H1 (cell line): ENCODE results near the gene TTPAL. TPM values are rescaled to one million over a fixed set of nuclear protein-coding genes. Genes with fewer than 3 reads are reported as not detected.

Source experiments
- CTCF ChIA-PET: fragments of 300-600 bp; sonication (Branson Sonifier 250); formaldehyde crosslinking; loops from one replicate; lab custom pipeline; 2021; ENCODE audit not compliant: partially characterized antibody; lab: Charles Lee
- POLR2A ChIA-PET: fragments of 300-600 bp; sonication (Branson Sonifier 250); formaldehyde crosslinking; loops from one replicate; lab custom pipeline; 2021; ENCODE audit warnings: inconsistent platforms; ENCODE audit not compliant: partially characterized antibody; lab: Charles Lee
- DNase-seq, 2 experiments: peaks; one replicate each; pipeline versions ENCODE4 v3.0.0 to v3.0.0-alpha.2; 2010 to 2022; ENCODE audit warnings: low spot score in 2 of 2, low read depth in 1 of 2, mixed read lengths in 1 of 2
- FAIRE-seq: peaks from 2 replicates; lab custom pipeline; 2011; peaks lifted over from hg19 to GRCh38; lab: Jason Lieb, UNC
- H2AFZ ChIP-seq: 2 replicates; pipeline ENCODE4 v1.8.1; 2012; ENCODE audit warnings: low read length, inconsistent platforms
- H2AK5ac ChIP-seq: 2 replicates; pipeline ENCODE4 v1.6.1; 2013; ENCODE audit warnings: low read depth, low read length
- H2BK120ac ChIP-seq: replicated peaks from 2 replicates; pipeline ENCODE3; 2013; ENCODE audit warnings: low read depth, low read length, inconsistent platforms
- H2BK12ac ChIP-seq: 2 replicates; pipeline ENCODE4 v1.6.1; 2013; ENCODE audit warnings: low read depth, low read length
- H2BK15ac ChIP-seq: 2 replicates; pipeline ENCODE4 v1.6.1; 2013; ENCODE audit warnings: low read length
- H2BK20ac ChIP-seq: 2 replicates; pipeline ENCODE4 v1.6.1; 2013; ENCODE audit warnings: low read length
- H2BK5ac ChIP-seq: 2 replicates; pipeline ENCODE4 v1.6.1; 2013; ENCODE audit warnings: low read depth, low read length
- H3K14ac ChIP-seq: 2 replicates; pipeline ENCODE4 v1.6.1; 2013; ENCODE audit warnings: inconsistent platforms; ENCODE audit not compliant: insufficient read length
- H3K18ac ChIP-seq: 2 replicates; pipeline ENCODE4 v1.6.1; 2013; ENCODE audit warnings: low read length; ENCODE audit errors: extremely low read depth
- H3K23ac ChIP-seq: 2 replicates; pipeline ENCODE4 v1.6.1; 2013; ENCODE audit warnings: inconsistent platforms; ENCODE audit not compliant: insufficient read length
- H3K23me2 ChIP-seq: 2 replicates; pipeline ENCODE4 v1.6.1; 2013; ENCODE audit warnings: low read depth, low read length
- H3K27ac ChIP-seq: 2 replicates; pipeline ENCODE4 v1.6.1; 2011; ENCODE audit warnings: low read depth, low read length, inconsistent platforms
- H3K27me3 ChIP-seq, 4 experiments: replicated peaks in 1 of 4; 1 replicate in 1 of 4; 2 replicates in 3 of 4; pipeline versions ENCODE4 v1.6.1 to v1.8.1; 2011 to 2013; ENCODE audit warnings: low read length in 3 of 4, mild to moderate bottlenecking in 3 of 4, inconsistent platforms in 2 of 4, mixed read lengths in 2 of 4, moderate library complexity in 1 of 4; ENCODE audit not compliant: control insufficient read depth in 3 of 4, insufficient read depth in 3 of 4; ENCODE audit errors: extremely low read depth in 1 of 4
- H3K36me3 ChIP-seq, 4 experiments: 2 replicates each; pipeline versions ENCODE4 v1.6.1 to v1.8.1; 2011 to 2013; ENCODE audit warnings: mild to moderate bottlenecking in 4 of 4, low read length in 3 of 4, moderate library complexity in 2 of 4, control low read depth in 1 of 4, inconsistent platforms in 1 of 4; ENCODE audit not compliant: insufficient read depth in 4 of 4, control insufficient read depth in 2 of 4
- H3K4ac ChIP-seq: replicated peaks from 2 replicates; pipeline ENCODE3; 2013; ENCODE audit warnings: low read length, low read depth, mixed read lengths, inconsistent platforms; ENCODE audit not compliant: insufficient read length
- H3K4me1 ChIP-seq, 4 experiments: replicated peaks in 1 of 4; 1 replicate in 1 of 4; 2 replicates in 3 of 4; pipeline versions ENCODE4 v1.6.1 to v1.8.1; 2011 to 2013; ENCODE audit warnings: low read length in 3 of 4, inconsistent platforms in 2 of 4, mixed read lengths in 1 of 4; ENCODE audit not compliant: insufficient read depth in 4 of 4, control insufficient read depth in 3 of 4
- H3K4me2 ChIP-seq, 2 experiments: 2 replicates each; pipeline versions ENCODE4 v1.6.1 to v1.8.1; 2011 to 2013; ENCODE audit warnings: low read depth in 2 of 2, low read length in 2 of 2, control low read depth in 1 of 2, inconsistent platforms in 1 of 2, mild to moderate bottlenecking in 1 of 2; ENCODE audit not compliant: insufficient read depth in 1 of 2
- H3K4me3 ChIP-seq, 4 experiments: fragments of 200-600, 300-600 bp in 1 of 4; sonication (generic), shearing (Covaris generic), sonication (Bioruptor Twin) in 1 of 4; 2 replicates each; pipeline versions ENCODE4 v1.5.1 to v1.8.1; 2011 to 2016; ENCODE audit warnings: low read length in 4 of 4, low read depth in 3 of 4, control low read depth in 2 of 4, inconsistent platforms in 2 of 4, mild to moderate bottlenecking in 2 of 4, mixed read lengths in 1 of 4, moderate library complexity in 1 of 4; ENCODE audit not compliant: insufficient read depth in 2 of 4; ENCODE audit errors: extremely low read depth in 1 of 4
- H3K56ac ChIP-seq: replicated peaks from 2 replicates; pipeline ENCODE3; 2013; ENCODE audit warnings: low read depth, mild to moderate bottlenecking, mixed read lengths, low read length, inconsistent platforms; ENCODE audit not compliant: insufficient read length
- H3K79me1 ChIP-seq: 2 replicates; pipeline ENCODE4 v1.6.1; 2013; ENCODE audit warnings: low read depth, low read length, control low read depth
- H3K79me2 ChIP-seq, 2 experiments: 2 replicates each; pipeline versions ENCODE4 v1.6.1 to v1.8.1; 2012 to 2013; ENCODE audit warnings: low read length in 2 of 2, mild to moderate bottlenecking in 2 of 2, inconsistent platforms in 1 of 2; ENCODE audit not compliant: insufficient read depth in 2 of 2, control insufficient read depth in 1 of 2
- H3K9ac ChIP-seq, 4 experiments: replicated peaks in 1 of 4; 1 replicate in 1 of 4; 2 replicates in 3 of 4; pipeline versions ENCODE4 v1.6.1 to v1.8.1; 2011 to 2013; ENCODE audit warnings: low read depth in 3 of 4, low read length in 3 of 4, control low read depth in 2 of 4, mild to moderate bottlenecking in 2 of 4, moderate library complexity in 2 of 4, inconsistent platforms in 1 of 4; ENCODE audit errors: extremely low read depth in 1 of 4
- H3K9me3 ChIP-seq, 2 experiments: 2 replicates each; pipeline versions ENCODE4 v1.6.1 to v1.8.1; 2012 to 2013; ENCODE audit warnings: mild to moderate bottlenecking in 2 of 2, moderate library complexity in 2 of 2, control low read depth in 1 of 2, inconsistent platforms in 1 of 2, low read depth in 1 of 2, low read length in 1 of 2, mixed read lengths in 1 of 2; ENCODE audit not compliant: insufficient read depth in 2 of 2
- H4K20me1 ChIP-seq, 2 experiments: replicated peaks in 1 of 2; 2 replicates each; pipeline versions ENCODE3 to v1.8.1; 2011 to 2013; ENCODE audit warnings: inconsistent platforms in 2 of 2, low read length in 2 of 2, mild to moderate bottlenecking in 1 of 2; ENCODE audit not compliant: insufficient read depth in 2 of 2, control insufficient read depth in 1 of 2
- H4K5ac ChIP-seq: 2 replicates; pipeline ENCODE4 v1.6.1; 2013; ENCODE audit warnings: low read length, low read depth, mixed read lengths, inconsistent platforms; ENCODE audit not compliant: insufficient read length
- H4K8ac ChIP-seq: 2 replicates; pipeline ENCODE4 v1.8.0; 2013; ENCODE audit warnings: mild to moderate bottlenecking, moderate library complexity, low read length, inconsistent platforms; ENCODE audit not compliant: insufficient read depth; ENCODE audit errors: extremely low read depth
- H4K91ac ChIP-seq: replicated peaks from 2 replicates; pipeline ENCODE3; 2013; ENCODE audit warnings: low read length, mixed read lengths, inconsistent platforms; ENCODE audit not compliant: insufficient read length
- WGBS, 2 experiments: shearing (Covaris generic) in 1 of 2; methylation state at CpG; one replicate each; pipeline versions ENCODE4 v1.1.6 to v1.1.7; 2013 to 2015; ENCODE audit warnings: low lambda C conversion rate in 2 of 2, mixed read lengths in 2 of 2, inconsistent platforms in 1 of 2, low coverage in 1 of 2, missing lambda C conversion rate in 1 of 2; ENCODE audit not compliant: insufficient replicate concordance in 2 of 2, insufficient coverage in 1 of 2, insufficient read length in 1 of 2; ENCODE audit errors: extremely low coverage in 1 of 2, missing lambda C conversion rate in 1 of 2; 5-methylcytosine and 5-hydroxymethylcytosine counted together
- polyA plus RNA-seq, 7 experiments: library from polyadenylated mRNA; depleted of rRNA in 3 of 7; stranded (reverse) in 5 of 7; unstranded in 2 of 7; fragments of >200 nt in 5 of 7; fragments of 200-250 nt in 2 of 7; gene quantifications; 1 replicate in 5 of 7; 2 replicates in 1 of 7; 4 replicates in 1 of 7; pipeline versions ENCODE4 v1.2.1 to v1.2.3, GENCODE V29; 2011 to 2013; ENCODE audit warnings: missing spikeins in 2 of 7, mixed read lengths in 2 of 7
- total RNA-seq: library from RNA; stranded (reverse); fragmentation: NEBNext Ultra II Directional; extraction: Animal tissue kit (Norgen Biotek cat#: 25700); gene quantifications from 2 replicates; pipeline ENCODE4 v1.2.1, GENCODE V29; 2021
- TF ChIP-seq, protein P1 (sequence below): IDR thresholded peaks from 2 replicates; pipeline ENCODE4 v1.6.1; 2011; ENCODE audit warnings: low read length, improper control_type of control experiment

TTPAL gene
- total and polyA plus RNA-seq, 2 of the 8 experiments (the other 6 are each of a cell fraction or from before 2014, with no cell fraction given): 2.8 to 14.0 TPM

DNA sequence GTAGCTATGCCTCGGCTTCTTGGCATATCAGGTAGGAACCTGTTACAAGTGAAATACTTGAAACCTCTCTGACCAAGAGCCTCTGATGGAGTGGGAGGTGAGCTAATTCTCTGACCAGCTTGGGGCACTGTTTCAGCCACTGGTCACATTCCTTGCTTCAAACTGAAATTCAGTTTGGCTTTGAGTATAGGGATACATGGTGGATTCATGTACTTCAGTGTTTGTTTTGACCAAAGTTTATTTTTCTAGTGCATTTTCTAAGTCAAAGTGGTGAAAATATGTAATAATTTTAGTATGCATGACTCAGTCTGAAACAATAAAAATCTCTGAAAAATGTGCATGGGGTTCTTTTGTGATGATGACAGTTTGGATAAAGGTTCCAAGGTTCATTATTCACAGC, 18.6 kb downstream of the TTPAL start:
- H3K14ac ChIP-seq: no peak overlapping the region
- no peak overlapping the region for H3K18ac ChIP-seq
- no peak overlapping the region for H3K4me3 ChIP-seq
- H2AK5ac ChIP-seq: no peak overlapping the region
- no peak for DNase-seq
- CTCF ChIA-PET: interaction anchor here (0.8 to 3.0 kb wide), 3 partner anchors 116 to 221 kb away, joined by 3 to 10 read pairs (median 3); no protein-coding TSS in a partner anchor
- H2BK5ac ChIP-seq: no peak overlapping the region; the same call in 1 of the 2 replicates
- no peak overlapping the region for H3K56ac ChIP-seq
- no peak overlapping the region for H3K27ac ChIP-seq
- H3K9me3 ChIP-seq: no peaks in the 10 kb centered on the region
- no peak overlapping the region for H4K8ac ChIP-seq
- H2BK15ac ChIP-seq: no peak overlapping the region
- H3K9ac ChIP-seq: no peak overlapping the region
- peaks cover 12 to 42% (median 31%) of the 10 kb centered on the region in 4 experiments; a peak in 6 of 8 replicates for H3K36me3 ChIP-seq
- TF ChIP-seq, protein P1, sequence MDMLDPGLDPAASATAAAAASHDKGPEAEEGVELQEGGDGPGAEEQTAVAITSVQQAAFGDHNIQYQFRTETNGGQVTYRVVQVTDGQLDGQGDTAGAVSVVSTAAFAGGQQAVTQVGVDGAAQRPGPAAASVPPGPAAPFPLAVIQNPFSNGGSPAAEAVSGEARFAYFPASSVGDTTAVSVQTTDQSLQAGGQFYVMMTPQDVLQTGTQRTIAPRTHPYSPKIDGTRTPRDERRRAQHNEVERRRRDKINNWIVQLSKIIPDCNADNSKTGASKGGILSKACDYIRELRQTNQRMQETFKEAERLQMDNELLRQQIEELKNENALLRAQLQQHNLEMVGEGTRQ: no peak
- TF ChIP-seq, all 59 proteins: peak for 0
- Histone ChIP-seq H3K4me2 (no peak overlapping the region), H2BK20ac (no peak overlapping the region), H3K79me1 (no peaks in the 10 kb centered on the region; the same call in 1 of the 2 replicates), H3K79me2 (no peaks in the 10 kb centered on the region), H3K4ac (no peak overlapping the region), H4K5ac (no peak overlapping the region), H3K27me3 (no peaks in the 10 kb centered on the region), H3K4me1 (no peaks in the 10 kb centered on the region), H3K23ac (no peak overlapping the region), H2AFZ (no peak overlapping the region), H2BK12ac (no peak overlapping the region), H4K20me1 (peaks cover 0 to 2% of the 10 kb centered on the region in 2 experiments), H3K23me2 (no peaks in the 10 kb centered on the region; the same call in 1 of the 2 replicates), H4K91ac (no peak overlapping the region), H2BK120ac (no peak overlapping the region)
- FAIRE-seq: no peak
- 100% methylated on average over 1 of the region's 1 CpG; no CpG with 5 or more reads in 1 of the 2 experiments for WGBS, 2 experiments
- POLR2A ChIA-PET: interaction anchor here (1.1 to 1.2 kb wide), 2 partner anchors 10 to 27 kb away, joined by 3 read pairs; no protein-coding TSS in a partner anchor
